AG04449 (cell line): ENCODE measurements around the gene EEF1AKMT3.

Source experiments
- CTCF ChIA-PET: fragments of 350-600 bp; formaldehyde crosslinking; extraction: SDS; loops from one replicate; lab custom pipeline; 2021; ENCODE audit warnings: antibody characterized with exemption; lab: Yijun Ruan, JAX
- POLR2A ChIA-PET: fragments of 400-600, 350-600 bp; formaldehyde crosslinking; extraction: SDS; loops from one replicate; lab custom pipeline; 2020; ENCODE audit warnings: antibody characterized with exemption, inconsistent platforms; lab: Yijun Ruan, JAX
- DNase-seq: peaks from one replicate; pipeline ENCODE4 v3.0.0-alpha.2; 2010; ENCODE audit warnings: low read depth, low spot score
- H3K4me3 ChIP-seq: 2 replicates; pipeline ENCODE4 v1.5.1; 2011; ENCODE audit warnings: low read depth, mild to moderate bottlenecking, control low read depth, low read length
- CTCF ChIP-seq: IDR thresholded peaks from one replicate; pipeline ENCODE4 v1.5.1; 2011; ENCODE audit warnings: mild to moderate bottlenecking, moderate library complexity, low read length, control low read depth, inconsistent platforms; ENCODE audit not compliant: insufficient read depth; ENCODE audit errors: missing control alignments

The EEF1AKMT3 gene

GRCh38 chr12:57765003-57765697, 7.3 kb upstream of the EEF1AKMT3 start:
- ChIA-PET POLR2A (no interaction called here), CTCF (interaction anchor here (0.6 to 5.4 kb wide), 11 partner anchors 9 to 141 kb away, joined by 3 to 44 read pairs (median 3); no protein-coding TSS in a partner anchor)
- H3K4me3 ChIP-seq = peak overlapping the region; percentile 46
- DNase-seq = no peak
- peak; percentile 57 for TF ChIP-seq CTCF

- DNase-seq = no peak
- TF ChIP-seq CTCF = no peak
- H3K4me3 ChIP-seq = peak overlapping the region; percentile 40
- ChIA-PET POLR2A (interaction anchor here (0.7 kb wide), 1 partner anchor 137 kb away, joined by 3 read pairs; no protein-coding TSS in a partner anchor), CTCF (interaction anchor here (0.9 to 5.4 kb wide), 5 partner anchors 10 to 183 kb away, joined by 3 to 44 read pairs (median 4); partner anchors contain the start of gene TSFM)
These were observed 6.5 kb upstream of the EEF1AKMT3 start for GRCh38 chr12:57765698-57766463.

GRCh38 chr12:57766464-57767304, 5.7 kb upstream of the EEF1AKMT3 start, which contains the start of gene CYP27B1:
CYP27B1 (minus strand) TSS chr12:57767078; CDS start chr12:57767041, 37 bp downstream.
- CTCF ChIA-PET = interaction anchor here (0.8 to 5.4 kb wide), 10 partner anchors 8 to 184 kb away, joined by 3 to 44 read pairs (median 4); partner anchors contain the start of gene TSFM
- no peak for DNase-seq

GRCh38 chr12:57767305-57767698, 5.1 kb upstream of the EEF1AKMT3 start:
- POLR2A ChIA-PET = no interaction called here
- CTCF ChIA-PET = interaction anchor here (0.6 to 5.4 kb wide), 9 partner anchors 8 to 176 kb away, joined by 3 to 44 read pairs (median 4); partner anchors contain the start of gene TSFM
- no peak for DNase-seq
- TF ChIP-seq CTCF = no peak
- no peak overlapping the region for H3K4me3 ChIP-seq

More at GRCh38 chr12:57766464-57767304, 5.7 kb upstream of the EEF1AKMT3 start, which contains the start of gene CYP27B1:
- TF ChIP-seq CTCF = no peak
- POLR2A ChIA-PET = interaction anchor here (0.7 kb wide), 1 partner anchor 136 kb away, joined by 3 read pairs; no protein-coding TSS in a partner anchor
- peak within 1 kb of the TSS; percentile 40 for H3K4me3 ChIP-seq

GRCh38 chr12:57767876-57768275, 4.5 kb upstream of the EEF1AKMT3 start:
- POLR2A ChIA-PET = no interaction called here
- no peak for TF ChIP-seq CTCF

More at GRCh38 chr12:57767876-57768275, 4.5 kb upstream of the EEF1AKMT3 start:
- no peak for DNase-seq
- no peak overlapping the region for H3K4me3 ChIP-seq
- CTCF ChIA-PET = interaction anchor here (0.6 to 5.4 kb wide), 7 partner anchors 9 to 176 kb away, joined by 3 to 44 read pairs (median 5); partner anchors contain the start of gene TSFM
